ENCODE data around the gene KIAA1549. TPM values are rescaled to one million over a fixed set of nuclear protein-coding genes. Genes with fewer than 3 reads are reported as not detected.

KIAA1549 gene
- total and polyA plus RNA-seq, 2 donors (not counting 1 experiment from before 2014, with no cell fraction given) = under 0.01 to 0.52 TPM

- Mint-ChIP-seq H3K27me3 (peaks cover 49% of the 10 kb centered on the region), H3K27ac (no peak overlapping the region), H3K4me1 (peaks cover 14% of the 10 kb centered on the region), H3K9me3 (ENCODE audit: insufficient read depth) (no peaks in the 10 kb centered on the region), H3K4me3 (peak overlapping the region; percentile 91)
- H3K36me3 ChIP-seq (replicated peaks in 1 of 2; ENCODE audit: control extremely low read depth in 1 of 2, control insufficient read depth in 1 of 2, extremely low read depth in 1 of 2, insufficient read depth in 2 of 2, low read length in 1 of 2) = no peaks in the 10 kb centered on the region
- TF ChIP-seq EZH2 (IDR thresholded peaks at IDR 0.05; ENCODE audit: borderline replicate concordance, insufficient read depth, low read depth, low read length, poor library complexity, severe bottlenecking) (no peak), CTCF (IDR thresholded peaks at IDR 0.05) (no peak)
- no peaks in the 10 kb centered on the region for H3K79me2 ChIP-seq (ENCODE audit: control insufficient read depth, insufficient read depth, low read length)
- no peak for ATAC-seq (ENCODE audit: low read depth)
- ChIA-PET POLR2A (interaction anchor here (1.0 kb wide), 1 partner anchor 139 kb away, joined by 3 read pairs; no protein-coding TSS in a partner anchor), CTCF (no interaction called here)
- DNase-seq = no peak
- peak overlapping the region; percentile 94 for H3K4me2 ChIP-seq (replicated peaks; ENCODE audit: low read depth, low read length, poor library complexity, severe bottlenecking)
- H3K9ac ChIP-seq (ENCODE audit: low read length) = peak overlapping the region; percentile 62
- H2AFZ ChIP-seq (ENCODE audit: insufficient read depth, low read depth, low read length, poor library complexity, severe bottlenecking) = peak overlapping the region; percentile 73
- peaks cover 0 to 41% (median 27%) of the 10 kb centered on the region in 4 experiments for H3K27me3 ChIP-seq (replicated peaks in 1 of 4; ENCODE audit: control extremely low read depth in 1 of 4, control insufficient read depth in 3 of 4, insufficient read depth in 4 of 4, low read length in 3 of 4)
- WGBS (ENCODE audit: insufficient coverage) = 58% methylated on average over 2 of the region's 9 CpGs
- H4K20me1 ChIP-seq (ENCODE audit: control insufficient read depth, insufficient read depth, low read length, poor library complexity, severe bottlenecking) = no peaks in the 10 kb centered on the region
- no peak overlapping the region for H3K27ac ChIP-seq (ENCODE audit: low read length in 2 of 2)
- peaks cover 0 to 7% (median 0%) of the 10 kb centered on the region in 3 donors for H3K9me3 ChIP-seq (ENCODE audit: control extremely low read depth in 1 of 3, control insufficient read depth in 2 of 3, insufficient read depth in 1 of 3, low read length in 2 of 3)
- peaks cover 12 to 17% of the 10 kb centered on the region in 2 donors for H3K4me1 ChIP-seq (ENCODE audit: control insufficient read depth in 2 of 2, insufficient read depth in 2 of 2, low read length in 2 of 2)
- H3K4me3 ChIP-seq (ENCODE audit: control extremely low read depth in 1 of 5, extremely low read depth in 1 of 5, insufficient read depth in 1 of 5, low read depth in 2 of 5, low read length in 4 of 5) = peak overlapping the region in 2 of 5 experiments; percentile 47 to 62
- intact Hi-C loops (cut with micrococcal nuclease) = loop anchor here (2.0 to 5.0 kb wide), 2 partner anchors 93 to 252 kb away; partner anchors contain the start of gene UBN2
Measured at GRCh38 chr7:138979988-138980562, 1.1 kb downstream of the KIAA1549 start.

- POLR2A ChIA-PET = no interaction called here
- no peaks in the 10 kb centered on the region for H4K20me1 ChIP-seq (ENCODE audit: control insufficient read depth, insufficient read depth, low read length, poor library complexity, severe bottlenecking)
- 100% methylated on average over 1 of the region's 6 CpGs for WGBS (ENCODE audit: insufficient coverage)
- H3K27ac ChIP-seq (ENCODE audit: low read length in 2 of 2) = no peak overlapping the region
- peaks cover 0 to 7% (median 0%) of the 10 kb centered on the region in 3 donors for H3K9me3 ChIP-seq (ENCODE audit: control extremely low read depth in 1 of 3, control insufficient read depth in 2 of 3, insufficient read depth in 1 of 3, low read length in 2 of 3)
- peaks cover 12 to 17% of the 10 kb centered on the region in 2 donors for H3K4me1 ChIP-seq (ENCODE audit: control insufficient read depth in 2 of 2, insufficient read depth in 2 of 2, low read length in 2 of 2)
- ATAC-seq (ENCODE audit: low read depth) (no peak), DNase-seq (no peak)
- H3K4me2 ChIP-seq (replicated peaks; ENCODE audit: low read depth, low read length, poor library complexity, severe bottlenecking) = no peak overlapping the region
- peaks cover 0 to 42% (median 28%) of the 10 kb centered on the region in 4 experiments for H3K27me3 ChIP-seq (replicated peaks in 1 of 4; ENCODE audit: control extremely low read depth in 1 of 4, control insufficient read depth in 3 of 4, insufficient read depth in 4 of 4, low read length in 3 of 4)
- H2AFZ ChIP-seq (ENCODE audit: insufficient read depth, low read depth, low read length, poor library complexity, severe bottlenecking) = no peak overlapping the region
- intact Hi-C loops (cut with micrococcal nuclease) = no loop called here
- H3K4me1 Mint-ChIP-seq = peaks cover 14% of the 10 kb centered on the region
- H3K36me3 ChIP-seq (replicated peaks in 1 of 2; ENCODE audit: control extremely low read depth in 1 of 2, control insufficient read depth in 1 of 2, extremely low read depth in 1 of 2, insufficient read depth in 2 of 2, low read length in 1 of 2) = no peaks in the 10 kb centered on the region
- H3K9me3 Mint-ChIP-seq (ENCODE audit: insufficient read depth) = no peaks in the 10 kb centered on the region
- TF ChIP-seq CTCF (IDR thresholded peaks at IDR 0.05) = no peak
- TF ChIP-seq EZH2 (IDR thresholded peaks at IDR 0.05; ENCODE audit: borderline replicate concordance, insufficient read depth, low read depth, low read length, poor library complexity, severe bottlenecking) = no peak
- CTCF ChIA-PET = interaction anchor here (0.8 kb wide), 1 partner anchor 22 kb away, joined by 3 read pairs; no protein-coding TSS in a partner anchor
- H3K4me3 ChIP-seq (ENCODE audit: control extremely low read depth in 1 of 5, extremely low read depth in 1 of 5, insufficient read depth in 1 of 5, low read depth in 2 of 5, low read length in 4 of 5) = no peak overlapping the region
- H3K4me3 Mint-ChIP-seq = peak overlapping the region; percentile 38
- no peak overlapping the region for H3K27ac Mint-ChIP-seq
- no peaks in the 10 kb centered on the region for H3K79me2 ChIP-seq (ENCODE audit: control insufficient read depth, insufficient read depth, low read length)
- H3K27me3 Mint-ChIP-seq = peaks cover 54% of the 10 kb centered on the region
- H3K9ac ChIP-seq (ENCODE audit: low read length) = no peak overlapping the region
Measured at GRCh38 chr7:138979226-138979979, 1.8 kb downstream of the KIAA1549 start.

Measured in B cell (primary cell).